GM11168 (cell line): ENCODE data around the gene CLNS1A.
"Not testable (repeated sequence)": the region's sequence is repeated elsewhere in the genome, so short reads cannot be mapped to it uniquely, and the experiment has no call there.

ENCODE experiments used
- in situ Hi-C: fragments of 300-500 bp; cut with MboI; formaldehyde crosslinking; loops from one replicate; pipeline ENCODE4 v1.12.0; 2022; ENCODE audit warnings: low sequenced_read_pairs; ENCODE audit not compliant: unreplicated experiment

CLNS1A gene, protein sequence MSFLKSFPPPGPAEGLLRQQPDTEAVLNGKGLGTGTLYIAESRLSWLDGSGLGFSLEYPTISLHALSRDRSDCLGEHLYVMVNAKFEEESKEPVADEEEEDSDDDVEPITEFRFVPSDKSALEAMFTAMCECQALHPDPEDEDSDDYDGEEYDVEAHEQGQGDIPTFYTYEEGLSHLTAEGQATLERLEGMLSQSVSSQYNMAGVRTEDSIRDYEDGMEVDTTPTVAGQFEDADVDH

DNA sequence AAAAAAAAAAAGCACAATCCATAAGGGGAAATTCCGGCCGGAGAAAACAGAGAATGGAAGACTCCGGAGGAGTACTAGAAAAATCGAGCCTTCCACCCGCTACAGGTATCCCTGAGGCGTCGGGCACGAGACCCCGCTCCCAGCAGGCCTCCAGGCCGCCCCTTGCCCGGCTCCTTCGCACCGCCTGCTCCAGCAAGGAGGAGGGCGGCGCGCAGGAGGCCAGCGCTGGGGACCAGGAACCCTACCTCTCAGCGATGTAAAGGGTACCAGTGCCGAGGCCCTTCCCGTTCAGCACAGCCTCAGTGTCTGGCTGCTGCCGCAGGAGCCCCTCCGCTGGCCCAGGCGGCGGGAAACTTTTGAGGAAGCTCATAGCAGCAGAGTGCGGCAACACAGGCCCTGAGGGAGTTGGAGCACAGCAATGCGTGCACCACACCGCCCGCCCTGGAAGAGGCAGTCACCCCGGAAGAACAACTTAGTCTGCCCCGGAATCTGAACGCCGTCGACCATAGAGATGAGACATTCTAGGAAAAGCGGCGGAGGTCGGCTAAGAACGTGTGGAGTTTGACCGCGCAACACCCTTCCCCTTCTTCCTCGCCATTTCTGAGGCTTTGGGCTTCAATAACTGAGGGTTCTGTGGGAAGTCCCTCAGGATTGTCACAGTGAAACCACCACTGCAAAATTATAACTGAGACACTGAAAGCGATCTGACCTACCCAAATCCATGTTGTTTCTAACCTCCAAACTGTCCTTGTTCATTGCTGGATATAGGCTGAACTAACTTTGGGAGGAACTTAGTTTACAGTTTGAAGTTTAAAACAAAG is at the start of gene CLNS1A:
TSS of gene CLNS1A (minus strand) at position 450 of the 821 bp plus-strand sequence. CDS start at position 370, 80 bp downstream.
- in situ Hi-C loops = no loop called here

DNA sequence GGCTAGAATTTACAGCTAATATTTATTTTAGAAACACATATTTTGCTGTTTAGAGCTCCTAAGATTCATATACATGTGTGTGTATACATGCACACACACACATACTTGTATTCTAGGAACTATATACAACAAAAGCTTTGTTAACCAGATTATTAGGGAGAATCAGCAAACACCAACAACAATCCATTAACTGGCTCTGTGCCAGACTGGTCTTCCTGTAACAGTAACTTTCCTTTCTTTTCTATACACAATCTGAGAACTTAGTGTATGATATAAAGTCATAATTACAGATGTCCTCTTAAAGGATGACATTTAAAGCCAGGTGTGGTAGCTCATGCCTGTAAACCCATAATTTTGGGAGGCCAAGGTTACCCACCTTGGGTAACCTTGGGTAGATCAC is 49.5 kb upstream of the CLNS1A start:
- in situ Hi-C loops = no loop called here

DNA sequence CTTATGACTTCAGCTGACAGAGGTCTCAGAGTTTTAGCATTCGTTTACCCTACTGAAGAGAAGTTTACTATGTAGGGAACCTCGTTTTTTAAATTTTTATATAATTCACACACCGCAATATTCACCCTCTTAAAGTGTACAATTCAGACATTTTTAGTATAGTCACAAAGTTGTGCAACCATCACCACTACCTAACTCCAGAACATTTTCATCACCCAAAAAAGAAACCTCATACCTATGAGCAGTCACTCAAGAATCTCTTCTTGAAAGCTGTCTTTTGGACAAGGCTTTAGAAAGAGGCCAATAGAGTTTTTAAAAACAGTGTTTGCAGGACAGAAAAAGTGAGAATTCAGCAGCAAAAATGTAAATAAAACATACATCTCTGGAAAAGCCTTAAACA is 39.5 kb upstream of the CLNS1A start:
- in situ Hi-C loops = no loop called here

GRCh38 chr11:77672264-77672663 is 34.7 kb upstream of the CLNS1A start:
- in situ Hi-C loops = no loop called here

DNA sequence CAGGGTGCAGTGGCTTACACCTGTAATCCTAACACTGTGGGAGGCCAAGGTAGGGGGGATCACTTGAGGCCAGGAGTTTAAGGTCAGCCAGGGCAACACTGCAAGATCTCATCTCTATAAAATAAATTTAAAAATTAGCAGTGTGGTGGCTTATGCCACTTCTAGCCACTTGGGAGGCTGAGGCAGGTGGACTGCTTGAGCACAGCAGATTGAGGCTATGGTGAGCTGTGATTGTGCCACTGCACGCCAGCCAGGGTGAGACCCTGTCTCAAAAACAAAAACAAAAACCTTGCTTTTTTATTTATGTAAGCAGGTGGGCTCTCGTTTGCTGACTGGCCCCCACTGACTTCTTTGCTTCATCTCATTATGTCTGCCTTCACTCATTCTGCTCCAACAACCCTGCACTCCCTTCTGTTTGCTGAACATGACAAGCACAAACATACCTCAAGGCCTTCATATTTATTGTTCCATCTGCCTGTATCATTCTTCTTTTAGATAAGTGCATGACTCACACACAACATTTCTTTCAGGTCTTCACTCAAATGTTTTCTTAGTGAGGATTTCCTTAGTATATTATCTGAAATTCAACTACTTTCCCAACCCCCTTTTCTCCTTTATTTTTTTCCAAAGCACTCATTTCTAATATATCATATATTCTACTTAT is 32.4 kb upstream of the CLNS1A start:
- in situ Hi-C loops = no loop called here

- in situ Hi-C loops = no loop called here
Measured at GRCh38 chr11:77668760-77669159, 31.2 kb upstream of the CLNS1A start.

DNA sequence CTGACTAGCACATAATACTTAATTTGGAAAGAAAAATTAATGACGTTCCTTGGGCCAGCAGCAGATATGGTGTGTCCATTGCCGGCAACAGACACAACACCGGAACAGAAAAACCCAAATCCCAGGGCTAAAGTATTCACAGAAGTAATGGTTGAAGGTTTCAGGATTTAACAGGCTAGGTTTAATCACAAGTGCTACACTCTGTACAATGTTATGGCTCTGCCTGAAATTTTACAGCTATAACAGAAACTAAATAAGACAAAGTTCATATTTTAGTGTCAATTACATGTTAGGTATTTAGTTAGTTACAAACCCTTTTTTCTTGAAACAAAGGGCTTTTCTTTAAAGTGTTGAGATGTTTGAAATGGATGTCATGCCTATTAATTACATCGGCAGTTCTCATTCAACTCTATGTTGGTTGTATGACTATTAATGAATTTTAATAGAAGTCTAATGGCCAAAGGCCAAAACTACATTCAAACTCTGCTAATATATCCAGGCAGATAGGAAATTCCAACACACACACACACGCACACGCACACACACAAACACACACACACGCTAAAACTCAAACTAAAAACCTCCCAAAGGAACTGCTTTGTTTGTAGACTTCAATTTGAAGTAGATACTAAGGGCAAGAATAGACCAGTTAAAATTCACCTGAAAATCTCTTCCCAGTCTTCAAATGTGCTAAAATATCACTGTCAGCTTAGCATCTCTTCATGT is 27.8 kb upstream of the CLNS1A start:
- in situ Hi-C loops = no loop called here

- in situ Hi-C loops = no loop called here
Measured at GRCh38 chr11:77661670-77662069, 24.1 kb upstream of the CLNS1A start.

DNA sequence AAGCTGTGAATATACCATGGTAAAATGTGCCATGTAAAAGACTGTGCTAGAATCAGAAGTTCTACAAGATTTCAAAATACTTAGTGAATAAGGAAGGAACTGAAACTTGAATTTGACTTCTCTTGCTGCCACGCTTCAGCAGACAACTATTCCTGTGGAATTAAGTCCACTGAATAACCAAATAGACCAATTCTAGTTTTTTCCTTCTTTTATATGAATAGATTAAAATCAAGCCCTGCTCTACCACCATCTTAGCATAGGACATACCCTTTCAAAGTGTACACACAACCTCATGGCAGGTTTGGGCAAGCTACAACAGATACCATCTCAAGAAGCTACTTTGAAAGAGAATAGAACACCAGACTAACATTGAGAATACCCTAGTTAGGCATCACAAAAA is 23.4 kb upstream of the CLNS1A start:
- in situ Hi-C loops = no loop called here

- in situ Hi-C loops = no loop called here
Measured at GRCh38 chr11:77658213-77659013, 20.8 kb upstream of the CLNS1A start.

GRCh38 chr11:77656362-77656761 is 18.8 kb upstream of the CLNS1A start:
- in situ Hi-C loops = no loop called here

GRCh38 chr11:77654770-77655434 is 17.3 kb upstream of the CLNS1A start:
- in situ Hi-C loops = no loop called here

DNA sequence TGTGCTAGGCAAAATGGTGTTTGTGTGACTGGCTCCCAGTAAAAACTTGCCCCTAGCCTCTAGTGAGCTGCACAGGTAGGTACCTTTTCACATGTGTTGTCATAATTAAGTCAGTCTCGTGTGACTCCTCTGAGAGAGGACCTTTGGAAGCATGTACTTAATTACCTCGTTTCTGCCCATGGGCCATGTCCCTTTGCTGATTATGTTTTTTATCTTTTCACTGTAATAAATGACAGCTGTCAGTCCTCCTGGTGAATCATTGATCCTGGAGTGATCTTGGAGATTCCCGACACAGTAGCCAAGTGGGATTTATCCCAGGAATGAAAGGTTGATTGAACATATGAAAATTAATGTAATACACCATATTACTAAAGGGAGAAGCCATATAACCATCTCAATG is 12.5 kb upstream of the CLNS1A start:
- in situ Hi-C loops = no loop called here

DNA sequence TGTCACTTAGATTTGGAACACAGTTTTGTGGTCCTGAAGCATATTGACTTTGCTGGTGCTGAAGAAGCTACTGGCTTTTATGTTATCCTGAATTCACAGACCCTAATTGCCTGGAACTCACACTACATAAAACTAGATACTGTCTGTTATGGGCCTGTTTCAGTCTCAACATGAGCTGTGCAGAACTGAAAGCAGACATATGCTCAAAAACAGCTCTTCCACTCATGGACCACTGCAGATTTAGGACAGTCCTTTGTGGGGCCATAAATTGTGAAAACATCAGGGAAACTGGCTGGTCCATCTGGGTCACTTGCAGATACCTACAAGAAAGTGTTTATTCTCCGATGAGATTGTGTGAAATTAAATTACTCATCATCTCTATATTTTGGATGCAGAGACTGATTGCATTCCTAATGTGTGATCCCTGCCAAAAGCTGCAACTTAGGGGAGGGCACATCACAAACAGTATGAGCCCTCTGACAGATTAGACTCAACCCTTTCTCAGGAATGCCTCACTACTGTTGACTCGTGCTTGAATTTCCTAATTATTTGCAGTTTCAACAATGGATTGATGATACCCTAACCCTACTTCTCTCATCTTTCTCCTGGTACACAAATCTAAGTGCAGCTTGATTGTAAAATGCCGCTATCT is 10.2 kb upstream of the CLNS1A start:
- in situ Hi-C loops = no loop called here

DNA sequence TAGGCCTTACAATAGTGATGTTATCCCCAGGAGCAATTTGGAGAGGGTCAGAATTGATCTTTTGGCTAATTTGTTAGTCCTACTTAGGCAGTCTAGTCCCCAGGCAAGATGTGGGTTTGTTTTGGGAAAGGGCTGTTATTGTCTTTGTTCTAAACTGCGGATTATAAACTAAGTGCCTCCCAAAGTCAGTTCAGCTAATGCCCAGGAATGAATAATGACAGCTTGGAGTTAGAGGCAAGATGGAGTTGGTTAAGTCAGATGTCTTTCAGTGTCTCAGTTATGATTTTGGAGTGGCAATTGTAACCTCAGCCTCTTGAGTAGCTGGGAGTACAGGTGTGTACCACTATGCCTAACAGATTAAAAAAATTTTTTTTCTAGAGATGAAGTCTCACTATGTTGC is 7.3 kb upstream of the CLNS1A start:
- in situ Hi-C loops = no loop called here

DNA sequence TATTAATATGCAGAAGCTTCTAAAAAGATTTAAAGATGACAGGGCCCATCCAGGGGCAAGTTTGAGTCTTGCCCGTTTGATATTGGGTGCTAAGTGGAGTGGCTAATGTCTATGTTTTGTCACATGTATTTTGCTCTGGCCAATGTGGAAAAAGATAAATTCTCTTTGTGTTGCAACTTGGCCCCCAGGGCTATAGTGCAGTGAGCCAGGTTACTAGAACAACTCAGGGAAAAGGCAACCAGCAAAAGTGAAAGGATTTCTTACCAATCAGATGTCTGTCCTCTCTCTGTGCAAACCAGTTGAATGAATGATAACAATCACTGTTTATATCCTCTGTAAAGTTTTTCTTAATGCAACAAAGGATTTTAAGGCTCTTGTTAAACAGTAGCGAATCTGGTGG is 4.6 kb upstream of the CLNS1A start:
- in situ Hi-C loops = no loop called here

GRCh38 chr11:77636731-77637344 is 756 bp downstream of the CLNS1A start:
- in situ Hi-C loops = no loop called here

GRCh38 chr11:77633926-77634325 is 3.7 kb downstream of the CLNS1A start:
- in situ Hi-C loops = not testable (repeated sequence)
